HEK293 (cell line): ENCODE results near the gene STUB1.

Experiments used
- CTCF ChIA-PET: fragments of 350-600 bp; formaldehyde crosslinking; extraction: SDS; loops from one replicate; lab custom pipeline; 2021; ENCODE audit warnings: antibody characterized with exemption; lab: Yijun Ruan, JAX
- POLR2A ChIA-PET: fragments of 300-600 bp; formaldehyde crosslinking; extraction: SDS; loops from one replicate; lab custom pipeline; 2020; ENCODE audit warnings: antibody characterized with exemption, inconsistent platforms; lab: Yijun Ruan, JAX
- H3K27ac ChIP-seq: fragments of 200-500 bp; sonication (Bioruptor generic); 2 replicates; pipeline ENCODE4 v1.5.1; 2014; ENCODE audit warnings: low read depth, low read length, control low read depth, inconsistent platforms; ENCODE audit errors: extremely low read depth
- H3K36me3 ChIP-seq, 2 experiments: fragments of 200-500 bp in 1 of 2; sonication (Bioruptor generic) in 1 of 2; 1 replicate in 1 of 2; 2 replicates in 1 of 2; pipeline ENCODE4 v1.5.1; 2014 to 2017; ENCODE audit warnings: inconsistent platforms in 2 of 2, low read length in 2 of 2; ENCODE audit not compliant: control insufficient read depth in 2 of 2, insufficient read depth in 1 of 2
- H3K4me1 ChIP-seq: fragments of 200-500 bp; sonication (Bioruptor generic); 2 replicates; pipeline ENCODE4 v1.5.1; 2014; ENCODE audit warnings: mild to moderate bottlenecking, low read length, inconsistent platforms; ENCODE audit not compliant: control insufficient read depth, insufficient read depth
- H3K4me3 ChIP-seq: 2 replicates; pipeline ENCODE4 v1.5.1; 2011; ENCODE audit warnings: low read depth, mild to moderate bottlenecking, control low read depth, low read length, moderate library complexity
- H3K9me3 ChIP-seq: fragments of 200-500 bp; sonication (Bioruptor generic); 2 replicates; pipeline ENCODE4 v1.5.1; 2014; ENCODE audit warnings: low read depth, low read length, inconsistent platforms; ENCODE audit not compliant: control insufficient read depth, insufficient read depth
- CTCF ChIP-seq: fragments of 450-650 bp; formaldehyde crosslinking; IDR thresholded peaks from 2 replicates; pipeline ENCODE4 v1.5.1; 2016; ENCODE audit warnings: missing biosample characterization, missing genetic modification characterization
- EGR2 ChIP-seq: fragments of 450-650 bp; formaldehyde crosslinking; IDR thresholded peaks from 2 replicates; pipeline ENCODE4 v1.5.1; 2016; ENCODE audit warnings: low read depth, missing biosample characterization, missing genetic modification characterization
- FEZF1 ChIP-seq: fragments of 450-650 bp; formaldehyde crosslinking; IDR thresholded peaks from 2 replicates; pipeline ENCODE4 v1.5.1; 2016; ENCODE audit warnings: missing biosample characterization, missing genetic modification characterization
- GFI1B ChIP-seq: fragments of 450-650 bp; formaldehyde crosslinking; IDR thresholded peaks from 2 replicates; pipeline ENCODE4 v1.5.1; 2016; ENCODE audit warnings: missing biosample characterization, missing genetic modification characterization
- GLIS2 ChIP-seq: fragments of 450-650 bp; formaldehyde crosslinking; IDR thresholded peaks from 2 replicates; pipeline ENCODE4 v1.5.1; 2016; ENCODE audit warnings: missing biosample characterization, missing genetic modification characterization
- HOXC10 ChIP-seq: sonication (generic); formaldehyde crosslinking; IDR thresholded peaks from 2 replicates; pipeline ENCODE4 v1.8.1; 2023; ENCODE audit warnings: mild to moderate bottlenecking, missing genetic modification reagents
- KLF17 ChIP-seq: fragments of 450-650 bp; formaldehyde crosslinking; IDR thresholded peaks from 2 replicates; pipeline ENCODE4 v1.5.1; 2016; ENCODE audit warnings: missing biosample characterization, missing genetic modification characterization
- PRDM10 ChIP-seq: fragments of 450-650 bp; formaldehyde crosslinking; IDR thresholded peaks from 2 replicates; pipeline ENCODE4 v1.5.1; 2016; ENCODE audit warnings: missing biosample characterization, missing genetic modification characterization
- SCRT2 ChIP-seq: fragments of 450-650 bp; formaldehyde crosslinking; IDR thresholded peaks from 2 replicates; pipeline ENCODE4 v1.5.1; 2016; ENCODE audit warnings: missing biosample characterization, missing genetic modification characterization
- ZFHX2 ChIP-seq: fragments of 450-650 bp; formaldehyde crosslinking; conservative IDR thresholded peaks from 2 replicates; pipeline ENCODE4 v1.5.1; 2016; ENCODE audit warnings: missing biosample characterization, missing genetic modification characterization
- ZFP41 ChIP-seq: fragments of 450-650 bp; formaldehyde crosslinking; IDR thresholded peaks from 2 replicates; pipeline ENCODE4 v1.5.1; 2016; ENCODE audit warnings: missing biosample characterization, missing genetic modification characterization, borderline replicate concordance
- ZNF26 ChIP-seq: fragments of 450-650 bp; formaldehyde crosslinking; IDR thresholded peaks from 2 replicates; pipeline ENCODE4 v1.5.1; 2016; ENCODE audit warnings: missing biosample characterization, missing genetic modification characterization
- ZNF416 ChIP-seq: fragments of 450-650 bp; formaldehyde crosslinking; IDR thresholded peaks from 2 replicates; pipeline ENCODE4 v1.5.1; 2016; ENCODE audit warnings: missing biosample characterization, missing genetic modification characterization
- ZNF585B ChIP-seq: fragments of 450-650 bp; formaldehyde crosslinking; IDR thresholded peaks from 2 replicates; pipeline ENCODE4 v1.5.1; 2016; ENCODE audit warnings: missing biosample characterization, missing genetic modification characterization
- ZNF600 ChIP-seq: fragments of 450-650 bp; formaldehyde crosslinking; IDR thresholded peaks from 2 replicates; pipeline ENCODE4 v1.5.1; 2016; ENCODE audit warnings: missing biosample characterization, missing genetic modification characterization
- ZNF747 ChIP-seq: fragments of 450-650 bp; formaldehyde crosslinking; IDR thresholded peaks from 2 replicates; pipeline ENCODE4 v1.5.1; 2016; ENCODE audit warnings: missing biosample characterization, missing genetic modification characterization

STUB1 gene

GRCh38 chr16:660459-661183, 19.6 kb upstream of the STUB1 start (continued):
- no peak for TF ChIP-seq GFI1B (tag by site-specific recombination)
- TF ChIP-seq PRDM10 (tag by site-specific recombination), result peak; percentile 46; the same call in 1 of the 2 replicates
- no peak for TF ChIP-seq ZFP41 (tag by site-specific recombination)
- TF ChIP-seq GLIS2 (tag by site-specific recombination), result peak; percentile 85
- TF ChIP-seq CTCF, result peak; percentile 71
- 0 out of 2 replicates have a peak, but pooled peaks have one; percentile 31 for TF ChIP-seq KLF17
- TF ChIP-seq ZNF26, result no peak
- peak; percentile 78 for TF ChIP-seq SCRT2 (tag by site-specific recombination)

GRCh38 chr16:661184-661821, 18.9 kb upstream of the STUB1 start:
- no peak overlapping the region for H3K4me3 ChIP-seq
- no peak overlapping the region for H3K27ac ChIP-seq
- peaks cover 3% of the 10 kb centered on the region; the same call in 1 of the 2 replicates for H3K4me1 ChIP-seq
- H3K36me3 ChIP-seq, result peaks cover 0 to 57% of the 10 kb centered on the region in 2 experiments; a peak in 2 of 3 replicates
- ChIA-PET POLR2A (interaction anchor here (1.2 kb wide), 1 partner anchor 14 kb away, joined by 4 read pairs; the partner anchor contains the start of gene RHBDL1), CTCF (interaction anchor here (0.5 to 0.9 kb wide), 2 partner anchors 12 to 759 kb away, joined by 3 to 4 read pairs; partner anchors contain the start of gene WDR90)
- no peaks in the 10 kb centered on the region for H3K9me3 ChIP-seq
- TF ChIP-seq FEZF1 (no peak), ZNF600 (tag by site-specific recombination) (peak; percentile 42; the same call in 1 of the 2 replicates), ZNF585B (tag by site-specific recombination) (no peak)

GRCh38 chr16:662095-662494, 18.1 kb upstream of the STUB1 start:
- H3K36me3 ChIP-seq, result peaks cover 0 to 56% of the 10 kb centered on the region in 2 experiments; a peak in 2 of 3 replicates
- CTCF ChIA-PET, result interaction anchor here (0.5 to 0.9 kb wide), 4 partner anchors 13 to 758 kb away, joined by 3 to 4 read pairs (median 4); partner anchors contain the start of gene WDR90
- no peaks in the 10 kb centered on the region for H3K9me3 ChIP-seq
- TF ChIP-seq ZNF416 (tag by site-specific recombination) (no peak), ZNF747 (no peak), HOXC10 (CRISPR knock-in tag) (no peak), EGR2 (peak; percentile 22; the same call in 1 of the 2 replicates), ZFHX2 (tag by site-specific recombination) (0 out of 2 replicates have a peak, but pooled peaks have one; percentile 15)
- TF ChIP-seq, all 188 proteins: peak for 2
- no peak overlapping the region for H3K4me3 ChIP-seq
- peaks cover 3% of the 10 kb centered on the region; the same call in 1 of the 2 replicates for H3K4me1 ChIP-seq
- no peak overlapping the region for H3K27ac ChIP-seq
- POLR2A ChIA-PET, result interaction anchor here (1.2 kb wide), 1 partner anchor 14 kb away, joined by 4 read pairs; the partner anchor contains the start of gene RHBDL1
